ENCODE results near the gene NPS. TPM values are rescaled to one million over a fixed set of nuclear protein-coding genes. Genes with fewer than 3 reads are reported as not detected.

Gene NPS, protein sequence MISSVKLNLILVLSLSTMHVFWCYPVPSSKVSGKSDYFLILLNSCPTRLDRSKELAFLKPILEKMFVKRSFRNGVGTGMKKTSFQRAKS
- total RNA-seq, result not detected

DNA sequence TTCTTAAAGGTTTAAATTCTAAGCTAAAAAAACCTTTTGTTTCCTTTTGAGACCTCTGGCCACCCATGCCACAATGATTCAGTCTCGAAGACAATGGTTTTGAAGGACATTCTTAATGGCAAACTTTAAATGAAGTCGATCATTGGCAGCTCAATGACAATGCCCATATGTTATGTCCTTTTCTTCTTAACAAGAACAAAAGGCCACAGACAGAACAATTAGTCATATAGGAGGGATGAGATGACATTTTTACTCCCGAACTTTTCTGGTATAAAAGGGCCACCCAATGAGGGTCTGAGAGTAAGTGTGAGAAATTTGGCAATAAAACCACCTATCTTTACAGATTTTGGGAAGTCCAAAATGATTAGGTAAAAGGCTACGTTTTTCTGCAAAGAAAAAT is at the start of gene NPS:
NPS (plus strand) TSS at position 301 of the 400 bp plus-strand sequence; CDS start at position 361, 60 bp downstream.
- no peak for DNase-seq (ENCODE audit: low spot score)

GRCh38 chr10:127500127-127500526 is 49.0 kb upstream of the NPS start:
- DNase-seq (ENCODE audit: low spot score), result no peak

DNA sequence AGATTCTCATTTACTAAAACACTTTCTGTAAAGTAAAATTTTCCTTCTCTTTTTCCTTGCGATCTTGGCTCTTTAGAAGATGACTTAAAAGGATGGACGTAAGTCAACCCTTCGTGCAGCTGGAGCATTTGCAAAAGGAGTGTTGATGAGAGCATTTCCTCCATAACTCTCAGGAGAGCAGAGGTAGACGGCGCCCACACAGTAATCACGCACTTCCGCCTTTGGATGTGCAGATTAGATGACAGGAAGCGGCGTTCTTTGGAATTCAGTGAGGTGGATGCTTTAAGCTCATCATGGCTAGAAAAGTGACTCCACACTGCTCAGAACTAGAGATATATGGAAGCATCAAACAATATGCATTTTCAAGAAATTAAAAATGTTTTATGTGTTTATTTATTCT is 43.0 kb upstream of the NPS start:
- no peak for DNase-seq (ENCODE audit: low spot score)

DNA sequence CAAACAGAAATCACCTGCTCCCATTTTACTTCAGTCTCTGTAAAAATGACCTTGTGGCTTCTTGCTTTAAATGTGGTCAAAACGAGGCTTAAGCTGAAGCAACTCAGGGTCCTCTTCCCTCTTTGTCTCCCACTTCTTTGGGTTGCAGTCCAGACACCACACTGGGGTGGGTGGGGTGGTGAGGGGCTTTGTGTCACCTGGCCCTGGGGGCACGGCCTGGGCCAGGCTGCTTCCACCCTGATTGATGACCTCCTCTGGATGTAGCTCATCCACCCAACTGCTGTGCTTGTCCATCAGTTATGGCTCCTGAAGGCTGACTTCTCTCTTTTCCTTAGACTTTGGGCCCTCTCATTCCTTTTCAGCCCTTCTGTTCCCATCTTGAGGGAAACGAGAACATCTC is 26.8 kb upstream of the NPS start:
- no peak for DNase-seq (ENCODE audit: low spot score)

GRCh38 chr10:127523476-127523875 is 25.6 kb upstream of the NPS start:
- no peak for DNase-seq (ENCODE audit: low spot score)

DNA sequence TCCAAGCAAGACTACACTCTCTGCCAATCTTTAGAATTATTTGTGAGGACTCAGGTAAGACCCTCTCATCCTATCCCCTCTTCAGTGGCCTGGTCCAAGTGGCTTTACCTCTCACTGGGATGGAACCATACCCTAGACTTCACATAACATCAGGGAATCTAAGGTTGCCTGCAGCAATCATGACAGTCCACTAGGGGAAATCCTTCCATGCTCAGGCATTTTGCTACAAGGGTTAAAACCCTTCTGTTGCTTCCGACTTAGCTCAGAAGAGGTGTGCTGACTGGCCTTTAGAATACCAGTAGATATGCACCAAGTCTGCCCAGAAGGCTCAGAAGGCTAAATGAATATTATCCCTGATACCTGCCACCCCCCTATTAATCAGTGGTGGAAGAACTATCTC is 24.9 kb upstream of the NPS start:
- no peak for DNase-seq (ENCODE audit: low spot score)

DNA sequence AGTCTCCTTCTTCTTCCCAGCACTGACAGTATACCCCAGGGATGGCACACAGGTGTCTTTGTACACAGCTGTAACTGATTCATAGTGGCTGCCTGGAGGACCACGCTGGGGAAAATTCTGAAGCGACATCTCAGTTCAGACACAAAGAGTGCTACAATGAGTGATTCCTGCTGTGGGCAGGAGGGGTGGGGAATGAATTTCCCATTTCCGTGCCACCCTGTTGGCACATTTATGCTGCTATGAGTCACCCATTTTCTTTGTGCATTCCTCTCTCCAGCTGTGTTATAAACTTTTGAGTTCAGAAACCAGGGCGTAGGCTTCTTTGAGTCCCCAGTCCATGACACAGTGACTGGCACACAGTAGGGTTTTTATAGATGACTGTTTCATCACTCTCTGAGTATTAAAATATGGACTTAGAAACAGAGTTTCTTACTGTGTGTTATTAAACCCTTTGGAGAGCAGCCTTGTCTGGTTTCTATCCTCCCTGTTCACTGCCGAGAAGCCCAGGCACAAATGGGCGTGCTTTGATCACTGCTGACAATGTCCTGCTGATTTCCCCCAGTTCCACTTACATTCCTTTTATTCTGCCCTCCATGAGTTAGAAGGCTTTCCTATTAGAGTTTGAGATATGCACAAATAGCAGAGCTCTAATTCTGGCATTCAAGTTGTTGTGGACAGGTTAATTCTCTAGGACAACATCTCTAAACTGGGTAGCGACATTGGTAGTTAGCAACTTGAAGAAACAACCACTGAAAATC is 24.0 kb upstream of the NPS start:
- DNase-seq (ENCODE audit: low spot score), result no peak

DNA sequence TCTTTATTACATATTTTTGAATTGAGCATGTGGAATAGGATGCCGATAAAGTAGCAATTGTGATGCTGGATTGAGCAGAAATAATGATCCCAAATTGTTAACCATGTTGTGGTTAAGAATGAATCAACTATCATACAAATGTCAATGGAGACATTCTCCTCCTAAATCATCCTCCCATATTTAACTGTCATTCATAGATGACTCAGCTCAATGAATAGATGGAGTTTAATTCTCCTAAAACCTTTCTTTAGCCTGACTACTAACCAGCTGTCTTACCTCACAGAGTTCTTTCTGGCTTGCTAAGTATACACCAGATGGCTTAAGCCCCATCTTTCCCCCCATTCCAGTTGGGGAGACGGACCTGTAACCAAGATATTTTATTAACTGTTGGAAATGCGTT is 23.4 kb upstream of the NPS start:
- DNase-seq (ENCODE audit: low spot score), result no peak

GRCh38 chr10:127526161-127526560 is 22.9 kb upstream of the NPS start:
- no peak for DNase-seq (ENCODE audit: low spot score)

- no peak for DNase-seq (ENCODE audit: low spot score)
These were observed 21.8 kb upstream of the NPS start for GRCh38 chr10:127527320-127527719.

- no peak for DNase-seq (ENCODE audit: low spot score)
These were observed 21.2 kb upstream of the NPS start for GRCh38 chr10:127527891-127528290.

- DNase-seq (ENCODE audit: low spot score), result no peak
These were observed 16.9 kb upstream of the NPS start for GRCh38 chr10:127532193-127532592.

GRCh38 chr10:127532659-127533058 is 16.4 kb upstream of the NPS start:
- no peak for DNase-seq (ENCODE audit: low spot score)

GRCh38 chr10:127534074-127534473 is 15.0 kb upstream of the NPS start:
- no peak for DNase-seq (ENCODE audit: low spot score)

DNA sequence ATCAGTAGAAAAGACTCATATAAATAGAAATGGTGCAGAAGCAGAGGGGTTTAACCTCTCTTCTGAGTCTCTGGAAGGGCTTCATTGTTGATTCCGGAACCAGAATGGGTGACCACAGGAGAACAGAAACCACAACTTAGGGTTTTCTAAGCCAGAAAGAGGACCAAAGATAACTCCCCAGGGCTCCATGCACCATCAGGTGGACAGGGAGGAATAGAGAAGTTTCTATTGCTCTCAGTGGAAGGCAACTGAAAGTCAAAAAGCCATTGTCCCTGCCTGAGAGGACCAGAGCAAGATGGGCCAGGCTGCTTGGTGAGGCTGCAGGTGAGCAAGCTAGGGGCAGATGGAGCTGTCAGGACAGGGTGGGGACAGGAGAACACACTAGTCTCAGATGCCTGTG is 14.6 kb upstream of the NPS start:
- DNase-seq (ENCODE audit: low spot score), result no peak

- no peak for DNase-seq (ENCODE audit: low spot score)
These were observed 13.2 kb upstream of the NPS start for GRCh38 chr10:127535802-127536515.

DNA sequence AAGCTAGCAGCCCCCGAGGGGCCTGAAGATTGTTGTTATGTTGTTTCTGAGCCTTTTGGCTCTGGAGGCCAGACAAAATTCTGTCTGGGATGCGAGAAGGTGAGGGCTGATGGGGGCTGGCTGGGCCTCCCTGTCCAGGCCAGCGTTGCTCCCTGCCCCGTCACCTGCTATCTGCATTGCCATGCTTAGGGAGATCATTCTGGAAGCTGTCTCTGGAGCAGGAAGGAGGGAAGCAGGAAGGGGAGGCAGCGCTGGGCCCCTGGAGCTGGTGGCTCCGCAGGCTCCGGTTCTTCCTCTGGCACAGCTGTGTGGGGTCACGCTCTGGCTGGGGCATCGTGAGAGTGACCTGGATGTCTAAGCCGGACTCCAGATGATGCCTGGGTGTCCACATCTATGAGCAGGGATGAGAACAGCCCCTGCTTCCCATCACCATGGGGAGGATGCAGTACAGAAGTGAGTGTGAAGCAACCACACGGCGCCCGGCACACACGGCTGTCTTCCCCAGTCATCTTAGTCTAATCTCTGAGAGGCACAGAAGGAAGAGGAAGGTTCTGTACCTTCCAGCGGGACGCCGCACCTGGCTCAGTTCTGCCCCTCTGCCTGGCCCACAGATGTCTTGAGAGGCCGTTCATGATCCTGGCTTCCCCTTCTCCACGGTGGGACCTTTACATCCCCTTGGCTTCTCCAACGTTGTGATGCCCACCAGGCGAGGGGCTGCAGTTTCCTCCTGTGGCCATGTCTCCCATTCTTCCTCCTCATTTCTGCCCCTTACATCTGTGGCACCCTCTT is 11.9 kb upstream of the NPS start:
- no peak for DNase-seq (ENCODE audit: low spot score)

- no peak for DNase-seq (ENCODE audit: low spot score)
These were observed 11.2 kb upstream of the NPS start for GRCh38 chr10:127537924-127538323.

- no peak for DNase-seq (ENCODE audit: low spot score)
These were observed 1.1 kb upstream of the NPS start for GRCh38 chr10:127548022-127548421.

DNA sequence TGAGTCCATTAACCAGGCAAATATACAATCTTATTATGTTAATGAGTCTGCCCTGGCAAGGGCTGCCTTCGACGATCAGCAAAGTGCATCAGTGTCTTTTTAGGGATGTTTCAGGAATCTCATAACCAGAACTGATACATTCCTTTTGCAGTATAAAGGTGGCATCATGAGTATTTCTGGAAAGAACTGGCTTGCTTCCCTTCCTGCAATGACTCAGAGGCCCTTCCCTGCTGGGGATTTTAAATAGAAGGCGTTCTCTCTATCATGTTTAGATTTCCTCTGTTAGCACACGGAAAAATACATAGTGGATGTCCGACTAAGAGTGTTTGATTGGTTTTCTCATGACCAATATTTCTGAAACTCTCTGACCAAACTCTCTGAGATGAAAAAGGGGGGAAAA is 1.8 kb downstream of the NPS start:
- no peak for DNase-seq (ENCODE audit: low spot score)

- no peak for DNase-seq (ENCODE audit: low spot score)
These were observed 3.3 kb downstream of the NPS start for GRCh38 chr10:127552446-127552845.

- DNase-seq (ENCODE audit: low spot score), result no peak
These were observed 4.3 kb downstream of the NPS start for GRCh38 chr10:127553417-127553816.
